Motor neuron (in vitro differentiated cells): Measurements from ENCODE around the gene INAVA. TPM values are rescaled to one million over a fixed set of nuclear protein-coding genes. Genes with fewer than 3 reads are reported as not detected.
"Not testable (repeated sequence)": the region's sequence is repeated elsewhere in the genome, so short reads cannot be mapped to it uniquely, and the experiment has no call there.

Experiments used
- ATAC-seq, 8 experiments: fragments of 200-7000 bp; cut with Tn5 transposase; replicated peaks in 6 of 8; 2 replicates each; pipeline ENCODE4 v1.8.0; 2021; ENCODE audit warnings: mild to moderate bottlenecking in 8 of 8, moderate library complexity in 8 of 8
- H3K27ac ChIP-seq, 2 donors: fragments of 250-450 bp; sonication (Bioruptor Pico); 2 replicates each; pipeline ENCODE4 v1.9.0; 2021; ENCODE audit warnings: antibody characterized with exemption in 2 of 2, mild to moderate bottlenecking in 2 of 2, moderate library complexity in 1 of 2
- H3K4me1 ChIP-seq, 2 donors: fragments of 250-450 bp; sonication (Bioruptor Pico); replicated peaks in 1 of 2; 2 replicates each; pipeline ENCODE4 v1.6.1; 2021; ENCODE audit warnings: antibody characterized with exemption in 2 of 2, mild to moderate bottlenecking in 2 of 2, moderate library complexity in 1 of 2
- H3K4me3 ChIP-seq, 5 donors: fragments of 250-450 bp; sonication (Bioruptor Pico); 2 replicates each; pipeline ENCODE4 v1.9.0; 2021; ENCODE audit warnings: antibody characterized with exemption in 5 of 5, mild to moderate bottlenecking in 5 of 5, moderate library complexity in 4 of 5
- WGBS, 10 experiments: fragments of 450-650 bp; shearing (Covaris generic); methylation state at CpG; one replicate each; pipeline ENCODE4 v1.0.0; 2022; 5-methylcytosine and 5-hydroxymethylcytosine counted together
- in situ Hi-C, 9 experiments: fragments of 400-800 bp; cut with MboI; loops; one replicate each; pipeline ENCODE4 v1.15.0; 2021; ENCODE audit warnings: low sequenced_read_pairs in 9 of 9, low pct_unique_long_range_greater_than_20kb in 2 of 9; ENCODE audit not compliant: unreplicated experiment in 9 of 9
- total RNA-seq, 8 experiments: library from RNA; unstranded; fragments of 300-600 nt; gene quantifications; 2 replicates each; pipeline versions ENCODE4 v1.2.3 to v1.2.4, GENCODE V29; 2022

INAVA gene
- total RNA-seq, 8 experiments from 2014 or later = 0.22 to 19.9 (median 2.1) TPM

GRCh38 chr1:200945111-200945510 is 50.4 kb downstream of the INAVA start:
- peak in 5 of 8 experiments; percentile 46 to 96 (median 93) for ATAC-seq
- Histone ChIP-seq H3K4me3 (no peak overlapping the region), H3K27ac (peak overlapping the region; percentile 34 to 45), H3K4me1 (peaks cover 5 to 6% of the 10 kb centered on the region in 2 donors)
- in situ Hi-C loops = no loop called here
- 0 to 59% (median 49%) methylated on average over 1 to 3 of the region's 3 CpGs; no CpG with 5 or more reads in 4 of the 10 experiments for WGBS, 10 experiments

- H3K27ac ChIP-seq = no peak overlapping the region
- no peak for ATAC-seq
- 35 to 93% (median 84%) methylated on average over 1 to 3 of the region's 3 CpGs for WGBS, 10 experiments
- in situ Hi-C loops = no loop called here
- H3K4me3 ChIP-seq = no peak overlapping the region
- peaks cover 5 to 6% of the 10 kb centered on the region in 2 donors for H3K4me1 ChIP-seq
Measured at GRCh38 chr1:200947059-200947566, 52.4 kb downstream of the INAVA start.

- in situ Hi-C loops = loop anchor here in 2 of 9 experiments (25.0 kb wide), 2 partner anchors 163 to 263 kb away; partner anchors contain the start of gene CACNA1S (in 1 of the 2)
- ATAC-seq = no peak
- Histone ChIP-seq H3K4me3 (no peak overlapping the region), H3K4me1 (peaks cover 5 to 6% of the 10 kb centered on the region in 2 donors), H3K27ac (no peak overlapping the region)
- 66 to 94% (median 86%) methylated on average over 1 to 7 of the region's 8 CpGs; no CpG with 5 or more reads in 4 of the 10 experiments for WGBS, 10 experiments
Measured at GRCh38 chr1:200949626-200950025, 54.9 kb downstream of the INAVA start.

DNA sequence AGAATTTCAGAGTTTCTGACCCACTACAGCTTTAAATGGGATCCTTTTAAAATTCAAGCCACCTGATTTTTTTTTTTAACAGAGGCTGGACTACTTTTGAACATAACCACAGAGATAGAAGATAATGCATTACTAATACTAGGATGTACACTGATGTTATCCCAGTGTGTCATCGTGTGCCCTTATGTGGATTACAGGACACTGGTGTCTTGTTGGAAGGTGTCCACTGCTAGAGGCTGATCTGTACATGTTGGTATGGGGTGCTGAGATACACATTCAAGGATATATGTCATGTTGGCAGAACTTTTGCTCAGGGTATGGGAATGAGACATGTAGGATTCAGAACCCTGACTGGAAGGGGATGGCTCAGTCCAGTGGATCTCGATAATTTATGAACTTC is 56.3 kb downstream of the INAVA start:
- Histone ChIP-seq H3K4me1 (no peaks in the 10 kb centered on the region), H3K27ac (no peak overlapping the region), H3K4me3 (no peak overlapping the region)
- in situ Hi-C loops = loop anchor here in 2 of 9 experiments (25.0 kb wide), 2 partner anchors 161 to 261 kb away; partner anchors contain the start of gene CACNA1S (in 1 of the 2)
- ATAC-seq = no peak
- WGBS, 10 experiments = 61 to 100% (median 92%) methylated on average over 1 to 2 of the region's 2 CpGs; no CpG with 5 or more reads in 3 of the 10 experiments

GRCh38 chr1:200954434-200954833 is 59.7 kb downstream of the INAVA start:
- no peak overlapping the region for H3K4me3 ChIP-seq
- in situ Hi-C loops = loop anchor here in 2 of 9 experiments (25.0 kb wide), 2 partner anchors 158 to 258 kb away; partner anchors contain the start of gene CACNA1S (in 1 of the 2)
- peaks cover under 1 to 3% of the 10 kb centered on the region in 2 donors for H3K4me1 ChIP-seq
- 0 to 97% (median 80%) methylated on average over 1 to 3 of the region's 3 CpGs; no CpG with 5 or more reads in 1 of the 10 experiments for WGBS, 10 experiments
- no peak for ATAC-seq
- no peak overlapping the region for H3K27ac ChIP-seq

GRCh38 chr1:200958597-200958996 is 63.9 kb downstream of the INAVA start:
- 25 to 89% (median 81%) methylated on average over 2 to 9 of the region's 11 CpGs; no CpG with 5 or more reads in 3 of the 10 experiments for WGBS, 10 experiments
- in situ Hi-C loops = loop anchor here in 2 of 9 experiments (25.0 kb wide), 2 partner anchors 154 to 254 kb away; partner anchors contain the start of gene CACNA1S (in 1 of the 2)
- ATAC-seq = no peak
- H3K4me1 ChIP-seq = peaks cover 11 to 18% of the 10 kb centered on the region in 2 donors
- no peak overlapping the region for H3K27ac ChIP-seq
- no peak overlapping the region for H3K4me3 ChIP-seq

DNA sequence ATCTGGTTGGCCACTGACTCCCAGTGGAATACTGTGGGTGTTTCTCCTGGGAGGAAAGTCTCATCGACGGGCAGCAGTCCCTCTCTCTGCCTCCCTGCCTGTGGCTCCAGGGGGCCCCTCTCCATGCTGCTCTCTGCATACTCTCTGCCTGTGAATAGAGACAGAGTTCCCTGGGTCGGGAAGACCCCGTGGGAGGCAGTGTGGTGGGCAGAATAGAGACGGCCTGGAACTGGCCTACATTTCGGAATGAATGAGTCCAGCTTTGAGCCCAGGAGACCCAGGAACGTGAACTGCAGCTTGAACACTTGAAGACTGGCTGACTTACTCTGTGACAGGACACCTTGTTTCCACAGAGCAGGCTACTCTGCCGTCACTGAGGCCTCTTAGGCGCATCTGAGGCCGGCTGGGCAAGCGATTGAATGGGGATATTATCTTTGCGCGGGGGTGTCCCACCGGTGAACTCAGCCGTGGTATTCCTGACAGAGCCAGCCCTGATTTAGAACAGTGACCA is 64.8 kb downstream of the INAVA start:
- 48 to 90% (median 60%) methylated on average over 2 to 8 of the region's 15 CpGs; no CpG with 5 or more reads in 5 of the 10 experiments for WGBS, 10 experiments
- in situ Hi-C loops = loop anchor here in 2 of 9 experiments (25.0 kb wide), 2 partner anchors 153 to 253 kb away; partner anchors contain the start of gene CACNA1S (in 1 of the 2)
- H3K27ac ChIP-seq = peak overlapping the region in 1 of 2 donors; percentile 1
- H3K4me3 ChIP-seq = no peak overlapping the region
- H3K4me1 ChIP-seq = peaks cover 11 to 18% of the 10 kb centered on the region in 2 donors
- ATAC-seq = peak in 6 of 8 experiments; percentile 46 to 79 (median 74)

DNA sequence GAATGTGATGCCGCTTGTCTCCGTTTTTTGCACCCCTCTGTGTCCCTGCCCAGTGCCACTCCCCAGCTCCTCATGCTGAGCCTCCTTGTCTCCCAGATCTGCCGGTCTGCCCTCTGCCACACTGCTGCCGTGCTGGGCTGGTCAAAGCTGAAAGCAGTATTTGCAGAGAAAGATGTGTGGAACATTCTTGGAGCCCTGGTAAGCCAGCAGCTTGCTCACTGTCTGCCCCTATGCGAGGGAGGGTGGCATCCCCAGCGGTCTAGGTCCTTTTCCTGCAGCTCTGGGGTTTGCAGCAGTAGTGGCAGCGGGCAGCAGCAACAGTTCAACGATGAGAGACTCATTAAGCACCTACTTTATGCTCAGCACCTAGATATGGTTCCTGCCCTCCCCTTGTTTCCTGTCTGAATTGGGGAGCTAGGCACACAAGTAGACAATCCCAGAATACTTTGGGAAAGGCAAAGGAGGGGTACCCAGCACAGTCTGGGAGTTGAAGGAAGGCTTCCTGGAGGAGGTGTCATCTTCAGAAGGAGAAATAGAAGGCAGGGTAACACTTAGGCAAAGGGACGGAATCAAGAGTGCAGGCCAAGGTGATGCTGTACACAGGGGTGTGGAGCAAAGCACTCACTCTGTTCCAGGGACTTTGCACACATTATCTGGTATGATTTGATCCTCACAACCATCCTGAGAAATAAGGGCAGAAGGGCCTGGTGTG is 65.7 kb downstream of the INAVA start:
- 20 to 82% (median 80%) methylated on average over 1 to 6 of the region's 9 CpGs; no CpG with 5 or more reads in 3 of the 10 experiments for WGBS, 10 experiments
- Histone ChIP-seq H3K4me3 (no peak overlapping the region), H3K4me1 (peaks cover 11 to 18% of the 10 kb centered on the region in 2 donors), H3K27ac (no peak overlapping the region)
- ATAC-seq = peak in 3 of 8 experiments; percentile 7 to 23 (median 13)
- in situ Hi-C loops = loop anchor here in 3 of 9 experiments (10.0 to 25.0 kb wide), 3 partner anchors 152 to 252 kb away; partner anchors contain the start of gene CACNA1S (in 2 of the 3)

- WGBS, 10 experiments = 0 to 96% (median 81%) methylated on average over 1 to 4 of the region's 4 CpGs; no CpG with 5 or more reads in 2 of the 10 experiments
- ATAC-seq = no peak
- no peak overlapping the region for H3K27ac ChIP-seq
- in situ Hi-C loops = loop anchor here in 3 of 9 experiments (10.0 to 25.0 kb wide), 3 partner anchors 151 to 251 kb away; partner anchors contain the start of gene CACNA1S (in 2 of the 3)
- H3K4me3 ChIP-seq = no peak overlapping the region
- peaks cover 11 to 18% of the 10 kb centered on the region in 2 donors for H3K4me1 ChIP-seq
Measured at GRCh38 chr1:200960948-200961340, 66.2 kb downstream of the INAVA start.

DNA sequence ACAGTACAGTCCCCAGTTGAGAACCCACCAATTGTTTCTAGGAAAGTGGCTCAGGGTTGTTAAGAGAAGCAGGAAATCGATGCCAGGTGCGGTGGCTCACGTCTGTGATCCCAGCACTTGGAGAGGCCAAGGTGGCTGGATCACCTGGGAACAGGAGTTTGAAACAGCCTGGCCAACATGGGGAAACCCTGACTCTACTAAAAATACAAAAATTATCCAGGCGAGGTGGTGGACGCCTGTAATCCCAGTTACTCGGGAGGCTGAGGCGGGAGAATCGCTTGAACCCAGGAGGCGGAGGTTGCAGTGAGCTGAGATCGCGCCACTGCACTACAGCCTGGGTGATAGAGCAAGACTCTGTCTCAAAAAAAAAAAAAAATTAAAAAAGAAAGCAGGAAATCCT is 67.5 kb downstream of the INAVA start:
- H3K27ac ChIP-seq, ATAC-seq, H3K4me3 ChIP-seq: not testable (repeated sequence)
- 60 to 100% (median 95%) methylated on average over 1 to 11 of the region's 11 CpGs; no CpG with 5 or more reads in 1 of the 10 experiments for WGBS, 10 experiments
- H3K4me1 ChIP-seq = peaks cover 11 to 18% of the 10 kb centered on the region in 2 donors
- in situ Hi-C loops = loop anchor here in 3 of 9 experiments (10.0 to 25.0 kb wide), 3 partner anchors 150 to 250 kb away; partner anchors contain the start of gene CACNA1S (in 2 of the 3)

- Histone ChIP-seq H3K4me1 (peaks cover 11 to 18% of the 10 kb centered on the region in 2 donors), H3K27ac (no peak overlapping the region), H3K4me3 (no peak overlapping the region)
- 46 to 80% (median 62%) methylated on average over 1 to 4 of the region's 4 CpGs; no CpG with 5 or more reads in 1 of the 10 experiments for WGBS, 10 experiments
- ATAC-seq = peak in 5 of 8 experiments; percentile 31 to 71 (median 59)
- in situ Hi-C loops = loop anchor here in 3 of 9 experiments (10.0 to 25.0 kb wide), 3 partner anchors 150 to 250 kb away; partner anchors contain the start of gene CACNA1S (in 2 of the 3)
Measured at GRCh38 chr1:200962631-200963030, 67.9 kb downstream of the INAVA start.

- Histone ChIP-seq H3K4me3 (no peak overlapping the region), H3K4me1 (peaks cover 11 to 18% of the 10 kb centered on the region in 2 donors), H3K27ac (no peak overlapping the region)
- 56 to 100% (median 85%) methylated on average over 1 to 2 of the region's 2 CpGs for WGBS, 10 experiments
- in situ Hi-C loops = loop anchor here in 3 of 9 experiments (10.0 to 25.0 kb wide), 3 partner anchors 149 to 249 kb away; partner anchors contain the start of gene CACNA1S (in 2 of the 3)
- ATAC-seq = no peak
Measured at GRCh38 chr1:200963076-200963475, 68.4 kb downstream of the INAVA start.
